Measurements from ENCODE around the gene CREBZF.
"Not testable (repeated sequence)": the region's sequence is repeated elsewhere in the genome, so short reads cannot be mapped to it uniquely, and the experiment has no call there.

The CREBZF gene

DNA sequence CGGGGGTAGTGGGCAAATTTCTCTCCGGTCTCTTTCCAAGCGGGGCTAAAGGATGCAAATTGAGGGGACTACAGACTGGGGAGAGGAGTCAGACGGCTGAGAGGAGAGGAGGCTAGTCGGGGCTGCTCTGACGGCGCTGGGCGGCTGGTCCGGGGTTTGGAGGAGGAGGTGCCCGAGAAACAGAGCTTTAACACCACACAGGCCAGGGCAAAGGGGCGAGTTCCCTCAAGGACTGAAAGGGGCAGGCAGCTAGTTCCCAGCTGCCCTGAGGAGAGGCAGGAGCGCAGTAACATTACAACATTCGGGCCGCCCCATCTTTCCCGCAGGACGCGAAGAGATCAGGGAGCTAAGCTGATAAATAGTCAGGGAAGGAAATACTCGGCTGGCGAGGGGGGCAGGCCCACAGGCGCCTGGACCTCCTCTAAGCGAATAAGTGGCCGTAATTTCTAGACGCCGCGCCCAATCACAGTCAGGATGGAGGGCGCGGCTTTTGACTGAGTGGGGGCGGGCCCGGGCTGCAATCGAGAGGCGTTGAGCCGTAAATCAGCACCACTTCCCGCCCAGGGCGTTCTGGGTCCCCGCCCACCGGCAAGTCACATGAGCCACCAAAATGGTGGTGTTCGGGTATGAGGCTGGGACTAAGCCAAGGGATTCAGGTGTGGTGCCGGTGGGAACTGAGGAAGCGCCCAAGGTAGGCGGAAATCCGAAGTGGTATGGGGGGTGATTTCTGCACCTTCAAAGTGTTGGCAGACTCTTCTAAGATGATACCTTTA is 36.7 kb downstream of the CREBZF start, which contains the start of gene TMEM126B:
Gene TMEM126B, plus strand, starts transcription at position 596 of the 773 bp plus-strand sequence. Its CDS starts 15 bp downstream, at position 611.
- TF ChIP-seq, protein P1, sequence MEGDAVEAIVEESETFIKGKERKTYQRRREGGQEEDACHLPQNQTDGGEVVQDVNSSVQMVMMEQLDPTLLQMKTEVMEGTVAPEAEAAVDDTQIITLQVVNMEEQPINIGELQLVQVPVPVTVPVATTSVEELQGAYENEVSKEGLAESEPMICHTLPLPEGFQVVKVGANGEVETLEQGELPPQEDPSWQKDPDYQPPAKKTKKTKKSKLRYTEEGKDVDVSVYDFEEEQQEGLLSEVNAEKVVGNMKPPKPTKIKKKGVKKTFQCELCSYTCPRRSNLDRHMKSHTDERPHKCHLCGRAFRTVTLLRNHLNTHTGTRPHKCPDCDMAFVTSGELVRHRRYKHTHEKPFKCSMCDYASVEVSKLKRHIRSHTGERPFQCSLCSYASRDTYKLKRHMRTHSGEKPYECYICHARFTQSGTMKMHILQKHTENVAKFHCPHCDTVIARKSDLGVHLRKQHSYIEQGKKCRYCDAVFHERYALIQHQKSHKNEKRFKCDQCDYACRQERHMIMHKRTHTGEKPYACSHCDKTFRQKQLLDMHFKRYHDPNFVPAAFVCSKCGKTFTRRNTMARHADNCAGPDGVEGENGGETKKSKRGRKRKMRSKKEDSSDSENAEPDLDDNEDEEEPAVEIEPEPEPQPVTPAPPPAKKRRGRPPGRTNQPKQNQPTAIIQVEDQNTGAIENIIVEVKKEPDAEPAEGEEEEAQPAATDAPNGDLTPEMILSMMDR (conservative IDR thresholded peaks at IDR 0.05), result no peak
- peak within 1 kb of the TSS; percentile 78 for H3K27ac ChIP-seq

DNA sequence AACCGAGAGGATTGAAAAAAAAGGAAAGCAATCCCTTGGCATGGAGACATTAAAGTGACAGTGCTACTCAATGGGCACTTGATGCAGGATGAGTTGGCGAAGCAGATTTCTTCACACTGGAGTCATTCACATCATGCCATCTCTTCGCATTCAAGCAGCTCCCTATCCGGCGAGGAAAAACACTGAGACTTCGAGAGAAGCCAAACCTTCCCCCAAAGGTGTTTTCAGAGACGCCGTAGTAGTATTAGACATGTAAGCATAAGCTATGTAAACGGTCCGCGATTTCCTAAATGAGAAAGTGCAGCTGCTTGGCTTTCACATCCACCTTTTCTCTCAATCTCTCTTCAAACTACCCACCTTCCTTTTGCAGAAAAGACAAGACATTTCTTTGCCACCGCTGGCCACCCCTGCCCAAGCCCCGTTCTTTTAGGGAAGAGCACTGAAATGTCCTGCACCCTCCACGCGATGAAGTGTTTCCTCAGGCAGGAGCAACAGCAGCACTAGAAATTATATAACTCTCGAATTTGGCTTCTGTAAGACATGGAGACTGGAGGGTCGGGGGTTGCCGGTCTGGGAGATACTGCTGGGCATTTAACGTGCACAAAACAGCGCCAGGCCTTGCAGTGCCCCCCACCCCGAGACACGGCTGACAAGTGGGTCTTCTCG is 37.5 kb downstream of the CREBZF start, which contains the start of gene DLG2:
Gene DLG2, minus strand, starts transcription at position 13 of the 666 bp plus-strand sequence.
- H3K27ac ChIP-seq, result peak within 1 kb of the TSS; percentile 78
- TF ChIP-seq, protein P1 (conservative IDR thresholded peaks at IDR 0.05), result no peak

DNA sequence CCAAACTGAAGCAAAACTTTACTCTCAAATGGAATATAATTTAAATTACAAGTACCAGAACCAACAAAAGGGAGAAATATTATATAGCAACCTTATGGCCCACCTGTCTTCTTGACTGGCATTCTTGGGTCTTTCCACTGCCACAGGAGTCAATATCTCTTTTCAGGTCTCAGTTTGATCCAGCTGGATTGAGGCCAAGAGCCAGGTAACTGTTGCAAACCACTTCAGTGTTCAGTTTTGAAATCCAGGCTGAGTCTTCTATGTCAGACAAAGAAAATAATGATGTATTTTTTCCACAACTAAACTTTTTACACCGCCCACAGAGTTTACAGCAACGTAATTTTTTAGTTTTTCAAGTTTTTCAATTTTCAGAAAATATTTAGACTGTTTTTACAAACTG is 38.4 kb downstream of the CREBZF start:
- TF ChIP-seq, protein P1 (conservative IDR thresholded peaks at IDR 0.05), result no peak
- H3K27ac ChIP-seq, result peak overlapping the region; percentile 78; the same call in 1 of the 2 replicates

DNA sequence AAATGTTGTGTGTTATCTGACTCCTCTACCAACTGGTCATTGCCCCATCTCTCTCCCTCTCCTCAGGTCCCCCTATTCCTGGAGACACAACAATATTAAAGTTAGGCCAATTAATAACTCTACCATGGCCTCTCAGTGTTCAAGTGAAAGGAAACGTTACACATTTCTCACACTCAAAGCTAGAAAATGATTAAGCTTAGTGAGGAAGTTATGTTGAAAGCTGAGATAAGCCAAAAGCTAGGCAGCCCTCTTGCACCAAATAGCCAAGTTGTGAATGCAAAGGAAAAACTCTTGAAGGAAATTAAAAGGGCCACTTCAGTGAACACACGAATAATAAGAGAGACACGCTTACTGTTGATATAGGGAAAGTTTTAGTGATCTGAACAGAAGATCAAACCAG is 44.7 kb downstream of the CREBZF start:
- TF ChIP-seq, protein P1 (conservative IDR thresholded peaks at IDR 0.05), result no peak
- H3K27ac ChIP-seq, result no peak overlapping the region

DNA sequence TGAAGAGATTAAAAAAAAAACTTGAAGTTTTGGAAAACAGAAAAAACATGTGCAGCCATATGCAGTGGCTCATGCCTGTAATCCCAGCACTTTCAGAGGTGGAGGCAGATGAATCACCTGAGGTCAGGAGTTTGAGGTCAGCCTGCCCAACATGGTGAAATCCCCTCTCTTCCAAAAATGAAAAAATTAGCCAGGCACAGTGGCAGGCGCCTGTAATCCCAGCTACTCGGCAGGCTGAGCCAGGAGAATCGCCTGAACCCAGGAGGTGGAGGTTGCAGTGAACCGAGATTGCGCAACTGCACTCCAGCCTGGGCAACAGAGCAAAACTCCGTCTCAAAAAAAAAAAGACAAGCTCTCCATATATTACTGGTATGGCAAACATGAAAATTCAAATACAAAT is 45.4 kb downstream of the CREBZF start:
- TF ChIP-seq, protein P1 (conservative IDR thresholded peaks at IDR 0.05), result no peak
- no peak overlapping the region for H3K27ac ChIP-seq

DNA sequence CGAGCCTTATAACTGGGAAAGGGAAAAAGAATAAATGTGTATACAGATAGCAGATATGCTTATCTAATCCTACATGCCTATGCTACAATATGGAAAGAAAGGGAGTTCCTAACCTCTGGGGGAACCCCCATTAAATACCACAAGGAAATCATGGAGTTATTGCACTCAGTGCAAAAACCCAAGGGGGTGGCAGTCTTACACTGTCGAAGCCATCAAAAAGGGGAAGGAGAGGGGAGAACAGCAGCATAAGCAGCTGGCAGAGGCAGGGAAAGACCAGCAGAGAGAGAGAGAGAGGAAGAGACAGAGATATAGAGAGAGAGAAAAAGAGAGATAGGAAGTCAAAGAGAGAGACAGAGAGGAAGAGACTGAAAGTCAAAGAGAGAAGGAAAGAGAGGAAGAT is 53.3 kb downstream of the CREBZF start:
- H3K27ac ChIP-seq, result not testable (repeated sequence)
